OCI-LY3 (cell line): ENCODE data around the gene NBR1.
"Not testable (repeated sequence)": the region's sequence is repeated elsewhere in the genome, so short reads cannot be mapped to it uniquely, and the experiment has no call there.

Experiments used
- CTCF ChIP-seq: fragments of 200-600, 300-600 bp; sonication (generic); IDR thresholded peaks from 2 replicates; pipeline ENCODE4 v1.5.1; 2014; ENCODE audit warnings: antibody characterized with exemption, low read length, low read depth
- EZH2phosphoT487 ChIP-seq: fragments of 200-600 bp; shearing (Covaris generic); IDR thresholded peaks from 2 replicates; pipeline ENCODE4 v1.6.1; 2018; ENCODE audit warnings: antibody characterized with exemption, mixed run types, low read depth

- not testable (repeated sequence) for TF ChIP-seq CTCF, EZH2phosphoT487
Measured at GRCh38 chr17:43138531-43138930, 32.5 kb upstream of the NBR1 start.
